ENCODE results near the gene SORCS2. TPM values are rescaled to one million over a fixed set of nuclear protein-coding genes. Genes with fewer than 3 reads are reported as not detected.

The SORCS2 gene
- total RNA-seq, 4 donors from 2014 or later, result 0.07 to 1.2 (median 0.11) TPM

- no peak for DNase-seq
- Histone ChIP-seq H3K36me3 (no peaks in the 10 kb centered on the region), H3K9me3 (no peaks in the 10 kb centered on the region), H3K4me3 (no peak overlapping the region), H3K27me3 (no peaks in the 10 kb centered on the region), H3K27ac (no peak overlapping the region), H3K4me1 (no peaks in the 10 kb centered on the region)
- no peak for ATAC-seq
- TF ChIP-seq CTCF (IDR thresholded peaks at IDR 0.05 in 4 of 5, conservative IDR thresholded peaks at IDR 0.05 in 1 of 5) (no peak), POLR2A (IDR thresholded peaks at IDR 0.05) (no peak)
- intact Hi-C loops (cut with DNase I; ENCODE audit: low total_unique reads) (no loop called here), in situ Hi-C loops (cut with MboI; ENCODE audit: low sequenced_read_pairs in 4 of 4) (no loop called here)
Observed at GRCh38 chr4:7275490-7276154, 83.3 kb downstream of the SORCS2 start.

- H3K9me3 ChIP-seq, result no peaks in the 10 kb centered on the region
- no peak for DNase-seq
- in situ Hi-C loops (cut with MboI; ENCODE audit: low sequenced_read_pairs in 4 of 4) (no loop called here), intact Hi-C loops (cut with DNase I; ENCODE audit: low total_unique reads) (no loop called here)
- TF ChIP-seq CTCF (IDR thresholded peaks at IDR 0.05 in 4 of 5, conservative IDR thresholded peaks at IDR 0.05 in 1 of 5), result no peak
- no peak for TF ChIP-seq POLR2A (IDR thresholded peaks at IDR 0.05)
- no peaks in the 10 kb centered on the region for H3K27me3 ChIP-seq
- no peaks in the 10 kb centered on the region for H3K36me3 ChIP-seq
- H3K4me3 ChIP-seq, result no peak overlapping the region
- peak in 1 of 2 donors; percentile 33 for ATAC-seq
- H3K4me1 ChIP-seq, result no peaks in the 10 kb centered on the region
- no peak overlapping the region for H3K27ac ChIP-seq
Observed at GRCh38 chr4:7276515-7276914, 84.2 kb downstream of the SORCS2 start.

GRCh38 chr4:7278071-7278765 lies 85.9 kb downstream of the SORCS2 start:
- TF ChIP-seq POLR2A (IDR thresholded peaks at IDR 0.05) (no peak), CTCF (IDR thresholded peaks at IDR 0.05 in 4 of 5, conservative IDR thresholded peaks at IDR 0.05 in 1 of 5) (no peak)
- no peak overlapping the region for H3K27ac ChIP-seq
- intact Hi-C loops (cut with DNase I; ENCODE audit: low total_unique reads), result no loop called here
- H3K27me3 ChIP-seq, result no peaks in the 10 kb centered on the region
- no peaks in the 10 kb centered on the region for H3K36me3 ChIP-seq
- ATAC-seq (no peak), DNase-seq (no peak)
- no peaks in the 10 kb centered on the region for H3K4me1 ChIP-seq
- no peaks in the 10 kb centered on the region for H3K9me3 ChIP-seq
- in situ Hi-C loops (cut with MboI; ENCODE audit: low sequenced_read_pairs in 4 of 4), result no loop called here
- H3K4me3 ChIP-seq, result no peak overlapping the region

GRCh38 chr4:7278981-7279380 lies 86.6 kb downstream of the SORCS2 start:
- in situ Hi-C loops (cut with MboI; ENCODE audit: low sequenced_read_pairs in 4 of 4), result no loop called here
- no peak for DNase-seq

More at GRCh38 chr4:7278981-7279380, 86.6 kb downstream of the SORCS2 start:
- no peaks in the 10 kb centered on the region for H3K9me3 ChIP-seq
- H3K4me1 ChIP-seq, result no peaks in the 10 kb centered on the region
- no peak overlapping the region for H3K27ac ChIP-seq
- TF ChIP-seq CTCF (IDR thresholded peaks at IDR 0.05 in 4 of 5, conservative IDR thresholded peaks at IDR 0.05 in 1 of 5) (no peak), POLR2A (IDR thresholded peaks at IDR 0.05) (no peak)
- intact Hi-C loops (cut with DNase I; ENCODE audit: low total_unique reads), result no loop called here
- ATAC-seq, result no peak
- no peaks in the 10 kb centered on the region for H3K27me3 ChIP-seq
- no peaks in the 10 kb centered on the region for H3K36me3 ChIP-seq
- no peak overlapping the region for H3K4me3 ChIP-seq

All from gastrocnemius medialis (tissue), 4 donors.